Endodermal cell (in vitro differentiated cells): Measurements from ENCODE around the gene SMAD3. TPM values are rescaled to one million over a fixed set of nuclear protein-coding genes. Genes with fewer than 3 reads are reported as not detected.

Experiments used
- DNase-seq: peaks from one replicate; pipeline ENCODE4 v3.0.0-alpha.2; 2017
- H3K27ac ChIP-seq: 2 replicates; pipeline ENCODE4 v1.5.1; 2013; ENCODE audit warnings: mild to moderate bottlenecking, low read depth, low read length, moderate library complexity
- H3K27me3 ChIP-seq: 2 replicates; pipeline ENCODE4 v1.6.1; 2013; ENCODE audit warnings: mild to moderate bottlenecking, low read length, moderate library complexity; ENCODE audit not compliant: insufficient read depth, control insufficient read depth, poor library complexity, severe bottlenecking
- H3K36me3 ChIP-seq: 2 replicates; pipeline ENCODE4 v1.7.0; 2013; ENCODE audit warnings: mild to moderate bottlenecking, low read length, moderate library complexity; ENCODE audit not compliant: control insufficient read depth, insufficient read depth
- H3K4me1 ChIP-seq: one replicate; pipeline ENCODE4 v1.7.0; 2013; ENCODE audit warnings: low read length; ENCODE audit not compliant: control insufficient read depth, insufficient read depth
- H3K4me3 ChIP-seq: 2 replicates; pipeline ENCODE4 v1.5.1; 2013; ENCODE audit warnings: mild to moderate bottlenecking, low read length, moderate library complexity
- H3K9ac ChIP-seq: 2 replicates; pipeline ENCODE4 v1.6.1; 2013; ENCODE audit warnings: mild to moderate bottlenecking, low read length, moderate library complexity; ENCODE audit not compliant: poor library complexity, severe bottlenecking; ENCODE audit errors: extremely low read depth
- H3K9me3 ChIP-seq: 2 replicates; pipeline ENCODE4 v1.6.1; 2013; ENCODE audit warnings: mild to moderate bottlenecking, low read length, moderate library complexity; ENCODE audit not compliant: control insufficient read depth
- H3K27ac Mint-ChIP-seq: 2 replicates; pipeline ENCODE4 v1.8.0; 2020; ENCODE audit warnings: mixed read lengths
- H3K27me3 Mint-ChIP-seq: 2 replicates; pipeline ENCODE4 v1.8.0; 2021; ENCODE audit warnings: mild to moderate bottlenecking, mixed read lengths; ENCODE audit not compliant: insufficient read depth
- H3K36me3 Mint-ChIP-seq: 2 replicates; pipeline ENCODE4 v1.8.0; 2020; ENCODE audit warnings: low read depth, mixed read lengths
- H3K4me1 Mint-ChIP-seq: 2 replicates; pipeline ENCODE4 v1.8.0; 2020; ENCODE audit warnings: mixed read lengths
- H3K4me3 Mint-ChIP-seq: 2 replicates; pipeline ENCODE4 v1.8.0; 2020; ENCODE audit warnings: mild to moderate bottlenecking, moderate library complexity, mixed read lengths
- H3K9me3 Mint-ChIP-seq: 2 replicates; pipeline ENCODE4 v1.8.0; 2020; ENCODE audit warnings: mild to moderate bottlenecking, mixed read lengths
- WGBS, 2 experiments: methylation state at CpG; one replicate each; pipeline versions ENCODE4 v1.1.5 to v1.1.7; 2013; ENCODE audit warnings: missing lambda C conversion rate in 2 of 2, mixed read lengths in 1 of 2; ENCODE audit not compliant: insufficient coverage in 1 of 2, insufficient read length in 1 of 2; 5-methylcytosine and 5-hydroxymethylcytosine counted together
- total RNA-seq, 2 donors: library from RNA; stranded (reverse); fragmentation: NEBNext Ultra II Directional in 1 of 2; extraction: Animal tissue kit (Norgen Biotek cat#: 25700) in 1 of 2; gene quantifications; 2 replicates in 1 of 2; 3 replicates in 1 of 2; pipeline ENCODE4 v1.2.1, GENCODE V29; 2021
- TF ChIP-seq, protein P1 (sequence below): fragments of 200-600 bp; sonication (generic); conservative IDR thresholded peaks from 2 replicates; pipeline ENCODE4 v1.5.0; 2021; ENCODE audit warnings: antibody characterized with exemption, mild to moderate bottlenecking

SMAD3 gene
- total RNA-seq, 2 donors from 2014 or later = 7.8 to 9.6 TPM

DNA sequence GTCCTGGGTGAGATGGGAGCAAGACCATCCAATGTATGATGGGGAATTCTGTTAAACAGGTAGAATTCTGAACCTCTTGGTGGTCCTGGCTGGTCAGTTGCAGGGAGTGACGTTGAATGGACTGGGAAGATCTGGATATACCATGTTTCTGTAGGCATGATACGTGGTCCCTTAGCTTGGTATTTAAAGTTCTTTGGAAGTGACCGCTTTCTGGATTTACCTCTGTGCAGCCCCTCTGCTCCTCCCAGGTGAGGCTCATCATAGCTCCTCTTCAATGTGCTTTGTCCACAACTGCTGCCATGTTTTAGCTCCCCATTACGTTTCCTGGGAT is 37.2 kb downstream of the SMAD3 start:
- Histone ChIP-seq H3K9me3 (no peaks in the 10 kb centered on the region), H3K27me3 (no peaks in the 10 kb centered on the region), H3K36me3 (peaks cover 2% of the 10 kb centered on the region), H3K9ac (no peak overlapping the region), H3K27ac (no peak overlapping the region), H3K4me3 (no peak overlapping the region), H3K4me1 (peaks cover 34% of the 10 kb centered on the region)
- no peaks in the 10 kb centered on the region for H3K36me3 Mint-ChIP-seq
- H3K27me3 Mint-ChIP-seq = peaks cover 25% of the 10 kb centered on the region
- no peak for DNase-seq
- no peak overlapping the region for H3K27ac Mint-ChIP-seq
- WGBS, 2 experiments = 94 to 98% methylated on average over 3 to 4 of the region's 4 CpGs
- H3K4me1 Mint-ChIP-seq = peaks cover 42% of the 10 kb centered on the region
- no peaks in the 10 kb centered on the region for H3K9me3 Mint-ChIP-seq
- TF ChIP-seq, protein P1, sequence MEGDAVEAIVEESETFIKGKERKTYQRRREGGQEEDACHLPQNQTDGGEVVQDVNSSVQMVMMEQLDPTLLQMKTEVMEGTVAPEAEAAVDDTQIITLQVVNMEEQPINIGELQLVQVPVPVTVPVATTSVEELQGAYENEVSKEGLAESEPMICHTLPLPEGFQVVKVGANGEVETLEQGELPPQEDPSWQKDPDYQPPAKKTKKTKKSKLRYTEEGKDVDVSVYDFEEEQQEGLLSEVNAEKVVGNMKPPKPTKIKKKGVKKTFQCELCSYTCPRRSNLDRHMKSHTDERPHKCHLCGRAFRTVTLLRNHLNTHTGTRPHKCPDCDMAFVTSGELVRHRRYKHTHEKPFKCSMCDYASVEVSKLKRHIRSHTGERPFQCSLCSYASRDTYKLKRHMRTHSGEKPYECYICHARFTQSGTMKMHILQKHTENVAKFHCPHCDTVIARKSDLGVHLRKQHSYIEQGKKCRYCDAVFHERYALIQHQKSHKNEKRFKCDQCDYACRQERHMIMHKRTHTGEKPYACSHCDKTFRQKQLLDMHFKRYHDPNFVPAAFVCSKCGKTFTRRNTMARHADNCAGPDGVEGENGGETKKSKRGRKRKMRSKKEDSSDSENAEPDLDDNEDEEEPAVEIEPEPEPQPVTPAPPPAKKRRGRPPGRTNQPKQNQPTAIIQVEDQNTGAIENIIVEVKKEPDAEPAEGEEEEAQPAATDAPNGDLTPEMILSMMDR = no peak
- no peak overlapping the region for H3K4me3 Mint-ChIP-seq

- H3K27ac ChIP-seq = no peak overlapping the region
Observed at GRCh38 chr15:67103021-67103420, 37.6 kb downstream of the SMAD3 start.

DNA sequence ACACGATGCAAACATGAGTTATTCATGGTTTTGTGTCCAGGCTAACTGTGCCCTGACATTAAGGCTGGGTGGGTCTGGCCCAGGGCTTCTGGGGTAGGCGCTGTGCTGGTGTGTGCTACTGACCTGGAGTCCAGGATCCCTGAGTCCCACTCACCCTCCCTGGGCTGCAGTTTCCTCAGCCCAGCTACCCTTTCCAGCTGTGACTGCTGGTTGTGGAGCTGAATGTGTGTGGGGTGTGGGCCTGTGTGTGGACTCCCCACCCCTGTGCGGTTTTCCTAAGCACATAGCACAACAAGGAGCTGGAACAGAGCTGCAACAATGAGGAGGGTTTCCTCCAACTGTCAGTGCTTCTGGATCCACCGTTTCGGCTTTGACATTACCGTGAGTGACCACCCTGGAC is 38.0 kb downstream of the SMAD3 start:
- no peaks in the 10 kb centered on the region for H3K36me3 Mint-ChIP-seq
- WGBS, 2 experiments = 95 to 96% methylated on average over 4 to 6 of the region's 6 CpGs

More at GRCh38 chr15:67103021-67103420, 37.6 kb downstream of the SMAD3 start:
- DNase-seq = no peak
- Mint-ChIP-seq H3K36me3 (no peaks in the 10 kb centered on the region), H3K4me3 (no peak overlapping the region), H3K27ac (no peak overlapping the region), H3K27me3 (peaks cover 26% of the 10 kb centered on the region), H3K9me3 (no peaks in the 10 kb centered on the region), H3K4me1 (peaks cover 42% of the 10 kb centered on the region)
- WGBS, 2 experiments = 92 to 100% methylated on average over 2 to 4 of the region's 4 CpGs
- peaks cover 34% of the 10 kb centered on the region for H3K4me1 ChIP-seq
- H3K27me3 ChIP-seq = no peaks in the 10 kb centered on the region
- no peaks in the 10 kb centered on the region for H3K36me3 ChIP-seq
- H3K9ac ChIP-seq = no peak overlapping the region
- TF ChIP-seq, protein P1 = no peak
- H3K4me3 ChIP-seq = no peak overlapping the region
- H3K9me3 ChIP-seq = no peaks in the 10 kb centered on the region

More for the DNA sequence above, 38.0 kb downstream of the SMAD3 start:
- Histone ChIP-seq H3K4me1 (peaks cover 32% of the 10 kb centered on the region), H3K36me3 (no peaks in the 10 kb centered on the region), H3K27ac (no peak overlapping the region), H3K9ac (no peak overlapping the region), H3K27me3 (no peaks in the 10 kb centered on the region), H3K9me3 (no peaks in the 10 kb centered on the region), H3K4me3 (no peak overlapping the region)
- no peak for DNase-seq
- no peak overlapping the region for H3K27ac Mint-ChIP-seq
- no peak overlapping the region for H3K4me3 Mint-ChIP-seq
- peaks cover 43% of the 10 kb centered on the region for H3K4me1 Mint-ChIP-seq
- TF ChIP-seq, protein P1 = no peak
- no peaks in the 10 kb centered on the region for H3K9me3 Mint-ChIP-seq
- peaks cover 29% of the 10 kb centered on the region for H3K27me3 Mint-ChIP-seq
